Measurements from ENCODE around the gene CISH.

Gene CISH

DNA sequence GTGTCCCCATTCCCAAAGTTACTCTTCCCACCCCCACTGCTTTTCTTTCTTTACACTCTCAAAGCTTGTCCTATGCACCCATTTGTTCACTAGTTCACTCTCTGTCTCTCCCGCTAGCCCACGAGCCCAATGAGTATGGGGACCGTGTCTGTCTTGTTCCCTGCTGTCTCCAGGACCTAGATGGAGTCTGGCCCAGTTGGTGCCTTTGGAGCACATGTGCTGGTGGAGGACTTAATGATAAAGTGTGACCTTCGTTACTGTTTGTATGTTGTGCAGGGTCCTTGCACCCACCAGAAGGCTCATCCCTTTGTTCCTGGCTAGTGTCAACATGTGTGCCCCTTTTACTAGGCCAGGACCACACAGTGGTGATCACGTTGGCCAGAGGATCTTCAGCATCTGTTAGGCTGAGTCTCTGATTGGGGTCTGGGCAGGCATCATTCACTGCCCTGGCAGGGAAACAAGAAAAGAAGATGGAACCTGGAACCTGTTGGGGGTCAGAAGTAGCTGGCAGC, 7.4 kb downstream of the CISH start:
- Histone ChIP-seq H3K4me3 (ENCODE audit: insufficient read depth, low read length, poor library complexity, severe bottlenecking) (no peak overlapping the region), H3K79me2 (ENCODE audit: insufficient read depth, low read length) (no peaks in the 10 kb centered on the region), H3K9ac (ENCODE audit: low read length) (no peak overlapping the region), H2AFZ (ENCODE audit: low read depth, low read length, severe bottlenecking) (no peak overlapping the region), H3K36me3 (ENCODE audit: low read length) (no peaks in the 10 kb centered on the region), H3K9me3 (ENCODE audit: insufficient read depth, low read length) (no peaks in the 10 kb centered on the region), H3K27me3 (ENCODE audit: low read length) (no peaks in the 10 kb centered on the region), H3K4me2 (ENCODE audit: low read depth, low read length, poor library complexity, severe bottlenecking) (no peak overlapping the region), H3K27ac (ENCODE audit: low read depth, low read length) (no peak overlapping the region), H4K20me1 (ENCODE audit: low read depth, low read length) (no peaks in the 10 kb centered on the region), H3K9me2 (replicated peaks; ENCODE audit: insufficient read depth, low read length) (no peaks in the 10 kb centered on the region), H3F3A (ENCODE audit: insufficient read depth) (no peaks in the 10 kb centered on the region)
- TF ChIP-seq, protein P1, sequence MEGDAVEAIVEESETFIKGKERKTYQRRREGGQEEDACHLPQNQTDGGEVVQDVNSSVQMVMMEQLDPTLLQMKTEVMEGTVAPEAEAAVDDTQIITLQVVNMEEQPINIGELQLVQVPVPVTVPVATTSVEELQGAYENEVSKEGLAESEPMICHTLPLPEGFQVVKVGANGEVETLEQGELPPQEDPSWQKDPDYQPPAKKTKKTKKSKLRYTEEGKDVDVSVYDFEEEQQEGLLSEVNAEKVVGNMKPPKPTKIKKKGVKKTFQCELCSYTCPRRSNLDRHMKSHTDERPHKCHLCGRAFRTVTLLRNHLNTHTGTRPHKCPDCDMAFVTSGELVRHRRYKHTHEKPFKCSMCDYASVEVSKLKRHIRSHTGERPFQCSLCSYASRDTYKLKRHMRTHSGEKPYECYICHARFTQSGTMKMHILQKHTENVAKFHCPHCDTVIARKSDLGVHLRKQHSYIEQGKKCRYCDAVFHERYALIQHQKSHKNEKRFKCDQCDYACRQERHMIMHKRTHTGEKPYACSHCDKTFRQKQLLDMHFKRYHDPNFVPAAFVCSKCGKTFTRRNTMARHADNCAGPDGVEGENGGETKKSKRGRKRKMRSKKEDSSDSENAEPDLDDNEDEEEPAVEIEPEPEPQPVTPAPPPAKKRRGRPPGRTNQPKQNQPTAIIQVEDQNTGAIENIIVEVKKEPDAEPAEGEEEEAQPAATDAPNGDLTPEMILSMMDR (IDR thresholded peaks at IDR 0.05; ENCODE audit: insufficient read depth, low read length, poor library complexity, severe bottlenecking) = no peak
- TF ChIP-seq EZH2phosphoT487 (conservative IDR thresholded peaks at IDR 0.05; ENCODE audit: low read length) = no peak

DNA sequence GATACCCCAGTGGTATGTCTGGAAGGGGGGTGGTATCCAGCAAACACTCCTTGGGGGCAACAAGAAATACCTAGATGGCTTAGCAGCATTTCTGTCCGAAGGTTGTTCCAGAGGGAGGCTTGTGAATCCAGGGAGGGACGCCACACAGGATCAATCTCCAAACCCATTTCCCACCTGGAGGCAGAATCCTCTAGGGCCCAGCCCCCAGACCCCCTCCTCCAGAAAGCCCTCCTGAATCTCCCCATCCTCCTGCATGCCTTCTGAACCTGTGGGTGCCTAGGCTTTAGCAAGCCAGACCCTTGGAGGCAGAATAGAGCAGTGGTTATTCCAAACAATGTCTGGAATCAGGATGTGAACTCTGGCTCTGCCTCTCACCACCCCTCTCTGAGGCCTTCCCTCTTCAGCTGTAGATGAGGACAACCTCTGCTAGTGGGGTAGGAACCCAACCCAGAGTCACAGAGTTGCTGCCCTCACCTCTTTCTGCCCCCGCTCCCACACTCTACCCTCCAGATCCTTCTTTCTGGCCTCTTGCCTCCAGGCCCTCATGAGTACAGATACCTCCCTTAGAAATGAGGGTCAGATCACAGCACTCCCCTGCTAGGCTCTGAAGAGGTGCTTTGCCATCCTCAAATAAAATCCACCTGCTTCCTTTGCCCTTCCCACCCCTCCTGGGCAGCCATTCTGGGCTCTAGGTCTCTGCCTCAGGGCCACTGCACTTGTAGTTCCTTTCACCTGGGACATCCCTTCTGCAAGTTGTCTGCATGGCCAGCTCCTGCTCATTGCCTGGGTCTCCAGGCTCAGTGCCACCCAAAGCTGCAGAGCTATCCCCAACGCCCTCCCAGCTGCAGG, 8.1 kb downstream of the CISH start:
- no peaks in the 10 kb centered on the region for H3F3A ChIP-seq (ENCODE audit: insufficient read depth)
- H3K79me2 ChIP-seq (ENCODE audit: insufficient read depth, low read length) = no peaks in the 10 kb centered on the region
- no peak overlapping the region for H3K4me2 ChIP-seq (ENCODE audit: low read depth, low read length, poor library complexity, severe bottlenecking)
- no peaks in the 10 kb centered on the region for H4K20me1 ChIP-seq (ENCODE audit: low read depth, low read length)
- H3K9ac ChIP-seq (ENCODE audit: low read length) = no peak overlapping the region
- no peaks in the 10 kb centered on the region for H3K9me2 ChIP-seq (replicated peaks; ENCODE audit: insufficient read depth, low read length)
- no peak overlapping the region for H3K4me3 ChIP-seq (ENCODE audit: insufficient read depth, low read length, poor library complexity, severe bottlenecking)
- H3K36me3 ChIP-seq (ENCODE audit: low read length) = no peaks in the 10 kb centered on the region
- no peaks in the 10 kb centered on the region for H3K9me3 ChIP-seq (ENCODE audit: insufficient read depth, low read length)
- H3K27ac ChIP-seq (ENCODE audit: low read depth, low read length) = no peak overlapping the region
- H2AFZ ChIP-seq (ENCODE audit: low read depth, low read length, severe bottlenecking) = no peak overlapping the region
- TF ChIP-seq EZH2phosphoT487 (conservative IDR thresholded peaks at IDR 0.05; ENCODE audit: low read length) = no peak
- TF ChIP-seq, protein P1 (IDR thresholded peaks at IDR 0.05; ENCODE audit: insufficient read depth, low read length, poor library complexity, severe bottlenecking) = no peak
- no peaks in the 10 kb centered on the region for H3K27me3 ChIP-seq (ENCODE audit: low read length)

DNA sequence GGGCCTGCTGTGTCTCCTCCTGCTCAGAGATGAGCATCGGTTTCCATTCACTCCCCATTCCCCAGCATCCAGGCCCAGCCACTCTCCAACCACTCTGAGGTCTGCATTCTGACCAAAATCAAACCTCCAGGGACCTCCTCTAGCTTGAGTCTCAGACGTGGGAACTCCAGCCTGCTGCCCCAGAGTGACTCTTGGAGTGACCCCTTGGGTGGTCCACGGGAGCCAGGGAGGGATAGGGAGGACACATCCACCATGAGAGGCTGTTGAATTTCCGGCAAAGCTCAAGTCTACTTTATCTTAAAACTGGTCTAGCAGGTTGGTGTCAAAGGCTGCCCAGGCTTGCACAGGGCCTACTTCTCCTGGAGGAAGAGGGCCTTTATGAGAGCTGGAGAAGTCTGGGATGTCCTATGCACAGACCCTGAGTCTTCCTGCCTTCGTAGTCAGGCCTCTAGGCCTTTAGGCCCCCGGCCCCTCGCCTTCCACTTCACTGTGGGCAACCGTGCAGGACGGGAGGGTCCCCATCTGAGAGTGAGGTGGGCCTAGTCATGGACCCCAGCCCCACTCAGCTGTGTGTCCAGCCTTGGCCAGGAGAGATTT, 8.9 kb downstream of the CISH start:
- Histone ChIP-seq H3K9me2 (replicated peaks; ENCODE audit: insufficient read depth, low read length) (no peaks in the 10 kb centered on the region), H3K9ac (ENCODE audit: low read length) (no peak overlapping the region), H3K36me3 (ENCODE audit: low read length) (no peaks in the 10 kb centered on the region), H2AFZ (ENCODE audit: low read depth, low read length, severe bottlenecking) (no peak overlapping the region), H3K4me3 (ENCODE audit: insufficient read depth, low read length, poor library complexity, severe bottlenecking) (no peak overlapping the region), H3K4me2 (ENCODE audit: low read depth, low read length, poor library complexity, severe bottlenecking) (no peak overlapping the region), H3K27me3 (ENCODE audit: low read length) (no peaks in the 10 kb centered on the region), H4K20me1 (ENCODE audit: low read depth, low read length) (no peaks in the 10 kb centered on the region), H3K27ac (ENCODE audit: low read depth, low read length) (no peak overlapping the region), H3K79me2 (ENCODE audit: insufficient read depth, low read length) (no peaks in the 10 kb centered on the region), H3K9me3 (ENCODE audit: insufficient read depth, low read length) (no peaks in the 10 kb centered on the region), H3F3A (ENCODE audit: insufficient read depth) (no peaks in the 10 kb centered on the region)
- no peak for TF ChIP-seq EZH2phosphoT487 (conservative IDR thresholded peaks at IDR 0.05; ENCODE audit: low read length)
- TF ChIP-seq, protein P1 (IDR thresholded peaks at IDR 0.05; ENCODE audit: insufficient read depth, low read length, poor library complexity, severe bottlenecking) = no peak
